K562 (cell line): ENCODE results near the gene KCTD7. TPM values are rescaled to one million over a fixed set of nuclear protein-coding genes. Genes with fewer than 3 reads are reported as not detected.
"Not testable (repeated sequence)": the region's sequence is repeated elsewhere in the genome, so short reads cannot be mapped to it uniquely, and the experiment has no call there.

Experiments
- HDGF ChIP-seq: fragments of 450-650 bp; IDR thresholded peaks from 2 replicates; pipeline ENCODE4 v1.6.1; 2016
- L3MBTL2 ChIP-seq: fragments of 450-650 bp; IDR thresholded peaks from 2 replicates; pipeline ENCODE4 v1.6.1; 2016; ENCODE audit warnings: mild to moderate bottlenecking, moderate library complexity
- ZFX ChIP-seq: sonication (generic); formaldehyde crosslinking; IDR thresholded peaks from 2 replicates; pipeline ENCODE4 v1.8.0; 2022; ENCODE audit warnings: mild to moderate bottlenecking, missing genetic modification reagents, moderate library complexity
- polyA plus RNA-seq, 8 experiments: library from polyadenylated mRNA; depleted of rRNA in 4 of 8; stranded (reverse) in 5 of 8; unstranded in 3 of 8; fragments of >200 nt; fragmentation: Nextera tagmentation in 2 of 8; fragmentation: Illumina TruSeq in 1 of 8; extraction: Ambion mirVana in 2 of 8; extraction: Trizol in 1 of 8; gene quantifications; 2 replicates each; pipeline versions ENCODE4 v1.2.1 to v1.2.3, GENCODE V29; 2011 to 2014; ENCODE audit warnings: inconsistent platforms in 1 of 8, missing spikeins in 1 of 8
- total RNA-seq, 7 experiments: library from RNA; depleted of rRNA in 6 of 7; stranded (reverse); fragments of >200 nt in 6 of 7; fragmentation: Illumina TruSeq in 2 of 7; extraction: Trizol in 2 of 7; gene quantifications; 2 replicates each; pipeline versions ENCODE4 v1.2.1 to v1.2.3, GENCODE V29; 2011 to 2021; ENCODE audit warnings: low replicate concordance in 1 of 7
- TF ChIP-seq, protein P1 (sequence below): fragments of 450-650 bp; IDR thresholded peaks from 2 replicates; pipeline ENCODE4 v1.6.1; 2016; ENCODE audit warnings: mild to moderate bottlenecking, moderate library complexity
- TF ChIP-seq, protein P2 (sequence below), 2 experiments: fragments of 450-650 bp in 1 of 2; sonication (generic) in 1 of 2; formaldehyde crosslinking in 1 of 2; IDR thresholded peaks; 2 replicates each; pipeline versions ENCODE4 v1.7.1 to v1.9.0; 2016 to 2022; ENCODE audit warnings: inconsistent platforms in 1 of 2, mild to moderate bottlenecking in 1 of 2, missing genetic modification reagents in 1 of 2

The KCTD7 gene
- total and polyA plus RNA-seq, 9 of the 15 experiments (the other 6 are each of a cell fraction or from before 2014, with no cell fraction given): 1.5 to 26.0 (median 9.0) TPM

DNA sequence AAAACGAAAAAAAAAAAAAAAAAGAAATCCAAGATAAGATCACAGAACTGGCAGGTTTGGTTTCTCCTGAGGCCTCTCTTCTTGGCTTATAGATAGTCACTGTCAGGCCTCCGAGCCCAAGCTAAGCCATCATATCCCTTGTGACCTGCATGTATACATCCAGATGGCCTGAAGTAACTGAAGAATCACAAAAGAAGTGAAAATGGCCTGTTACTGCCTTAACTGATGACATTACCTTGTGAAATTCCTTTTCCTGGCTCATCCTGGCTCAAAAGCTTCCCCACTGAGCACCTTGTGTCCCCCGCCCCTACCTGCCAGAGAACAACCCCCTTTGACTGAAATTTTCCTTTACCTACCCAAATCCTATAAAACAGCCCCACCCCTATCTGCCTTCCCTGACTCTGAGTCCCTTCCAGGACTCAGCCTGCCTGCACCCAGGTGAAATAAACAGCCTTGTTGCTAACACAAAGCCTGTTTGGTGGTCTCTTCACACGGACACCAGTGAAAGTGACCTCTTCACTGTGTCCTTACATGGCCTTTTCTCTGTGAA lies 36.0 kb upstream of the KCTD7 start (continued):
- TF ChIP-seq, protein P1, sequence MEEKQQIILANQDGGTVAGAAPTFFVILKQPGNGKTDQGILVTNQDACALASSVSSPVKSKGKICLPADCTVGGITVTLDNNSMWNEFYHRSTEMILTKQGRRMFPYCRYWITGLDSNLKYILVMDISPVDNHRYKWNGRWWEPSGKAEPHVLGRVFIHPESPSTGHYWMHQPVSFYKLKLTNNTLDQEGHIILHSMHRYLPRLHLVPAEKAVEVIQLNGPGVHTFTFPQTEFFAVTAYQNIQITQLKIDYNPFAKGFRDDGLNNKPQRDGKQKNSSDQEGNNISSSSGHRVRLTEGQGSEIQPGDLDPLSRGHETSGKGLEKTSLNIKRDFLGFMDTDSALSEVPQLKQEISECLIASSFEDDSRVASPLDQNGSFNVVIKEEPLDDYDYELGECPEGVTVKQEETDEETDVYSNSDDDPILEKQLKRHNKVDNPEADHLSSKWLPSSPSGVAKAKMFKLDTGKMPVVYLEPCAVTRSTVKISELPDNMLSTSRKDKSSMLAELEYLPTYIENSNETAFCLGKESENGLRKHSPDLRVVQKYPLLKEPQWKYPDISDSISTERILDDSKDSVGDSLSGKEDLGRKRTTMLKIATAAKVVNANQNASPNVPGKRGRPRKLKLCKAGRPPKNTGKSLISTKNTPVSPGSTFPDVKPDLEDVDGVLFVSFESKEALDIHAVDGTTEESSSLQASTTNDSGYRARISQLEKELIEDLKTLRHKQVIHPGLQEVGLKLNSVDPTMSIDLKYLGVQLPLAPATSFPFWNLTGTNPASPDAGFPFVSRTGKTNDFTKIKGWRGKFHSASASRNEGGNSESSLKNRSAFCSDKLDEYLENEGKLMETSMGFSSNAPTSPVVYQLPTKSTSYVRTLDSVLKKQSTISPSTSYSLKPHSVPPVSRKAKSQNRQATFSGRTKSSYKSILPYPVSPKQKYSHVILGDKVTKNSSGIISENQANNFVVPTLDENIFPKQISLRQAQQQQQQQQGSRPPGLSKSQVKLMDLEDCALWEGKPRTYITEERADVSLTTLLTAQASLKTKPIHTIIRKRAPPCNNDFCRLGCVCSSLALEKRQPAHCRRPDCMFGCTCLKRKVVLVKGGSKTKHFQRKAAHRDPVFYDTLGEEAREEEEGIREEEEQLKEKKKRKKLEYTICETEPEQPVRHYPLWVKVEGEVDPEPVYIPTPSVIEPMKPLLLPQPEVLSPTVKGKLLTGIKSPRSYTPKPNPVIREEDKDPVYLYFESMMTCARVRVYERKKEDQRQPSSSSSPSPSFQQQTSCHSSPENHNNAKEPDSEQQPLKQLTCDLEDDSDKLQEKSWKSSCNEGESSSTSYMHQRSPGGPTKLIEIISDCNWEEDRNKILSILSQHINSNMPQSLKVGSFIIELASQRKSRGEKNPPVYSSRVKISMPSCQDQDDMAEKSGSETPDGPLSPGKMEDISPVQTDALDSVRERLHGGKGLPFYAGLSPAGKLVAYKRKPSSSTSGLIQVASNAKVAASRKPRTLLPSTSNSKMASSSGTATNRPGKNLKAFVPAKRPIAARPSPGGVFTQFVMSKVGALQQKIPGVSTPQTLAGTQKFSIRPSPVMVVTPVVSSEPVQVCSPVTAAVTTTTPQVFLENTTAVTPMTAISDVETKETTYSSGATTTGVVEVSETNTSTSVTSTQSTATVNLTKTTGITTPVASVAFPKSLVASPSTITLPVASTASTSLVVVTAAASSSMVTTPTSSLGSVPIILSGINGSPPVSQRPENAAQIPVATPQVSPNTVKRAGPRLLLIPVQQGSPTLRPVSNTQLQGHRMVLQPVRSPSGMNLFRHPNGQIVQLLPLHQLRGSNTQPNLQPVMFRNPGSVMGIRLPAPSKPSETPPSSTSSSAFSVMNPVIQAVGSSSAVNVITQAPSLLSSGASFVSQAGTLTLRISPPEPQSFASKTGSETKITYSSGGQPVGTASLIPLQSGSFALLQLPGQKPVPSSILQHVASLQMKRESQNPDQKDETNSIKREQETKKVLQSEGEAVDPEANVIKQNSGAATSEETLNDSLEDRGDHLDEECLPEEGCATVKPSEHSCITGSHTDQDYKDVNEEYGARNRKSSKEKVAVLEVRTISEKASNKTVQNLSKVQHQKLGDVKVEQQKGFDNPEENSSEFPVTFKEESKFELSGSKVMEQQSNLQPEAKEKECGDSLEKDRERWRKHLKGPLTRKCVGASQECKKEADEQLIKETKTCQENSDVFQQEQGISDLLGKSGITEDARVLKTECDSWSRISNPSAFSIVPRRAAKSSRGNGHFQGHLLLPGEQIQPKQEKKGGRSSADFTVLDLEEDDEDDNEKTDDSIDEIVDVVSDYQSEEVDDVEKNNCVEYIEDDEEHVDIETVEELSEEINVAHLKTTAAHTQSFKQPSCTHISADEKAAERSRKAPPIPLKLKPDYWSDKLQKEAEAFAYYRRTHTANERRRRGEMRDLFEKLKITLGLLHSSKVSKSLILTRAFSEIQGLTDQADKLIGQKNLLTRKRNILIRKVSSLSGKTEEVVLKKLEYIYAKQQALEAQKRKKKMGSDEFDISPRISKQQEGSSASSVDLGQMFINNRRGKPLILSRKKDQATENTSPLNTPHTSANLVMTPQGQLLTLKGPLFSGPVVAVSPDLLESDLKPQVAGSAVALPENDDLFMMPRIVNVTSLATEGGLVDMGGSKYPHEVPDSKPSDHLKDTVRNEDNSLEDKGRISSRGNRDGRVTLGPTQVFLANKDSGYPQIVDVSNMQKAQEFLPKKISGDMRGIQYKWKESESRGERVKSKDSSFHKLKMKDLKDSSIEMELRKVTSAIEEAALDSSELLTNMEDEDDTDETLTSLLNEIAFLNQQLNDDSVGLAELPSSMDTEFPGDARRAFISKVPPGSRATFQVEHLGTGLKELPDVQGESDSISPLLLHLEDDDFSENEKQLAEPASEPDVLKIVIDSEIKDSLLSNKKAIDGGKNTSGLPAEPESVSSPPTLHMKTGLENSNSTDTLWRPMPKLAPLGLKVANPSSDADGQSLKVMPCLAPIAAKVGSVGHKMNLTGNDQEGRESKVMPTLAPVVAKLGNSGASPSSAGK: peak; percentile 13; the same call in 1 of the 2 replicates
- TF ChIP-seq ZFX (CRISPR knock-in tag) (peak; percentile 40; the same call in 1 of the 2 replicates), HDGF (0 out of 2 replicates have a peak, but pooled peaks have one; percentile 75), L3MBTL2 (peak; percentile 63)
- TF ChIP-seq, protein P2, sequence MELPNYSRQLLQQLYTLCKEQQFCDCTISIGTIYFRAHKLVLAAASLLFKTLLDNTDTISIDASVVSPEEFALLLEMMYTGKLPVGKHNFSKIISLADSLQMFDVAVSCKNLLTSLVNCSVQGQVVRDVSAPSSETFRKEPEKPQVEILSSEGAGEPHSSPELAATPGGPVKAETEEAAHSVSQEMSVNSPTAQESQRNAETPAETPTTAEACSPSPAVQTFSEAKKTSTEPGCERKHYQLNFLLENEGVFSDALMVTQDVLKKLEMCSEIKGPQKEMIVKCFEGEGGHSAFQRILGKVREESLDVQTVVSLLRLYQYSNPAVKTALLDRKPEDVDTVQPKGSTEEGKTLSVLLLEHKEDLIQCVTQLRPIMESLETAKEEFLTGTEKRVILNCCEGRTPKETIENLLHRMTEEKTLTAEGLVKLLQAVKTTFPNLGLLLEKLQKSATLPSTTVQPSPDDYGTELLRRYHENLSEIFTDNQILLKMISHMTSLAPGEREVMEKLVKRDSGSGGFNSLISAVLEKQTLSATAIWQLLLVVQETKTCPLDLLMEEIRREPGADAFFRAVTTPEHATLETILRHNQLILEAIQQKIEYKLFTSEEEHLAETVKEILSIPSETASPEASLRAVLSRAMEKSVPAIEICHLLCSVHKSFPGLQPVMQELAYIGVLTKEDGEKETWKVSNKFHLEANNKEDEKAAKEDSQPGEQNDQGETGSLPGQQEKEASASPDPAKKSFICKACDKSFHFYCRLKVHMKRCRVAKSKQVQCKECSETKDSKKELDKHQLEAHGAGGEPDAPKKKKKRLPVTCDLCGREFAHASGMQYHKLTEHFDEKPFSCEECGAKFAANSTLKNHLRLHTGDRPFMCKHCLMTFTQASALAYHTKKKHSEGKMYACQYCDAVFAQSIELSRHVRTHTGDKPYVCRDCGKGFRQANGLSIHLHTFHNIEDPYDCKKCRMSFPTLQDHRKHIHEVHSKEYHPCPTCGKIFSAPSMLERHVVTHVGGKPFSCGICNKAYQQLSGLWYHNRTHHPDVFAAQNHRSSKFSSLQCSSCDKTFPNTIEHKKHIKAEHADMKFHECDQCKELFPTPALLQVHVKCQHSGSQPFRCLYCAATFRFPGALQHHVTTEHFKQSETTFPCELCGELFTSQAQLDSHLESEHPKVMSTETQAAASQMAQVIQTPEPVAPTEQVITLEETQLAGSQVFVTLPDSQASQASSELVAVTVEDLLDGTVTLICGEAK (IDR thresholded peaks at IDR 0.05): 0 out of 2 replicates have a peak, but pooled peaks have one; percentile 64
- TF ChIP-seq, protein P2 (CRISPR knock-in tag; IDR thresholded peaks at IDR 0.05): not testable (repeated sequence)
